ENCODE results near the gene UBXN10.

DNA sequence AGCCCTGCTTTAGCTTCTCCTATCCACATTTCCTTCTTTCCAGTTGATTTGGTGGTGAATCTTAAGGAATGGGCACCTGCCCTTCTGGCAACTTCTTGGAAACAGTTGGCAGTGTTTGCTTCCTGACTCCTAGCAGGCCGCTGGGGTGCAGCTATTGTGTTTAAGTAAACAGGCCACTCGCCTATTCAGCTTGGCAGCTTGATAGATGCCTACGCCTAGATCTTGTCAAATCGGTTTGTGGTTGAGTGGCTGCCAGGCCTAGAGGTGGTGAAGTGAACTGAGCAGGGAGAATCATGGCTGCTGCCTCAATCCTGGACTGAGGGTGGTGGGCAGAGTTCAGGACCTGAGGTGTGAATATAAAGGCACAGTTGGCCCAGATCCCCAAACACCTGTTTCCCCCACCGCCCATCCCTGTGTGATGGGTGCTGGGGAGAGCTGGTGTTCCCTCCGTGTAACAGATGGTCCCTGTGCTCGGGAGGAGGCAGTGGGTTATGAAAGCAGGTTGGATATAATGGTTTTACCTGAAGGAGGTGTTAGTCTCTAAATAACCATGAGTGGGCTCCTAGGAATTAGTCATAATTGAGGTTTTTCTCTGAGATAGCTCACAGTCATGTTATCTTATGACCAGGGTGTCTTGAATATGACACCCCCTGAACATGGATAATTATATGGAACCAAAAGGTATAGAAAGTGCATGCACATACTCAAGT, 1.4 kb downstream of the UBXN10 start:
- TF ChIP-seq, protein P1, sequence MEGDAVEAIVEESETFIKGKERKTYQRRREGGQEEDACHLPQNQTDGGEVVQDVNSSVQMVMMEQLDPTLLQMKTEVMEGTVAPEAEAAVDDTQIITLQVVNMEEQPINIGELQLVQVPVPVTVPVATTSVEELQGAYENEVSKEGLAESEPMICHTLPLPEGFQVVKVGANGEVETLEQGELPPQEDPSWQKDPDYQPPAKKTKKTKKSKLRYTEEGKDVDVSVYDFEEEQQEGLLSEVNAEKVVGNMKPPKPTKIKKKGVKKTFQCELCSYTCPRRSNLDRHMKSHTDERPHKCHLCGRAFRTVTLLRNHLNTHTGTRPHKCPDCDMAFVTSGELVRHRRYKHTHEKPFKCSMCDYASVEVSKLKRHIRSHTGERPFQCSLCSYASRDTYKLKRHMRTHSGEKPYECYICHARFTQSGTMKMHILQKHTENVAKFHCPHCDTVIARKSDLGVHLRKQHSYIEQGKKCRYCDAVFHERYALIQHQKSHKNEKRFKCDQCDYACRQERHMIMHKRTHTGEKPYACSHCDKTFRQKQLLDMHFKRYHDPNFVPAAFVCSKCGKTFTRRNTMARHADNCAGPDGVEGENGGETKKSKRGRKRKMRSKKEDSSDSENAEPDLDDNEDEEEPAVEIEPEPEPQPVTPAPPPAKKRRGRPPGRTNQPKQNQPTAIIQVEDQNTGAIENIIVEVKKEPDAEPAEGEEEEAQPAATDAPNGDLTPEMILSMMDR (IDR thresholded peaks at IDR 0.05): no peak
- no peak for TF ChIP-seq POLR2A (IDR thresholded peaks at IDR 0.05)

Measured in uterus (tissue), 2 donors.